Pancreas (tissue), 10 donors: ENCODE data around the gene DNMT3B. TPM values are rescaled to one million over a fixed set of nuclear protein-coding genes. Genes with fewer than 3 reads are reported as not detected.
"Not testable (repeated sequence)": the region's sequence is repeated elsewhere in the genome, so short reads cannot be mapped to it uniquely, and the experiment has no call there.

Experiments
- ATAC-seq, 4 donors: fragments of 200-7000 bp; cut with Tn5 transposase; one replicate each; pipeline versions ENCODE4 v1.8.0 to v1.9.1; 2020; ENCODE audit warnings: mild to moderate bottlenecking in 4 of 4, moderate library complexity in 4 of 4
- DNase-seq, 6 donors: peaks; one replicate each; pipeline ENCODE4 v3.0.0-alpha.2; 2020
- FAIRE-seq: peaks from 2 replicates; lab custom pipeline; 2012; peaks lifted over from hg19 to GRCh38; lab: Jason Lieb, UNC
- H3K27ac ChIP-seq, 4 donors: fragments of 200-600 bp; sonication (generic); 1 replicate in 3 of 4; 2 replicates in 1 of 4; pipeline versions ENCODE4 v1.5.0 to v1.8.0; 2020
- H3K27me3 ChIP-seq, 4 donors: fragments of 200-600 bp; one replicate each; pipeline ENCODE4 v1.8.0; 2021
- H3K36me3 ChIP-seq, 3 donors: fragments of 200-600 bp; sonication (generic) in 1 of 3; one replicate each; pipeline versions ENCODE4 v1.5.0 to v1.8.0; 2020 to 2021
- H3K4me1 ChIP-seq, 3 donors: fragments of 200-600 bp; one replicate each; pipeline ENCODE4 v1.8.0; 2021
- H3K4me3 ChIP-seq, 4 donors: fragments of 200-600 bp; sonication (generic) in 2 of 4; one replicate each; pipeline versions ENCODE4 v1.5.0 to v1.8.0; 2020 to 2021
- H3K9me3 ChIP-seq, 4 donors: fragments of 200-600 bp; one replicate each; pipeline ENCODE4 v1.8.0; 2021
- WGBS, 2 donors: extraction: QIAGEN DNeasy Blood & Tissue Kit; methylation state at CpG; one replicate each; pipeline ENCODE4 v1.1.7; 2013; 5-methylcytosine and 5-hydroxymethylcytosine counted together
- intact Hi-C, 3 donors: fragments of 100-400 bp; cut with DNase I; formaldehyde crosslinking; loops; one replicate each; pipeline versions ENCODE4 v1.11.1 to v1.14.2; 2022
- polyA plus RNA-seq, 2 donors: library from polyadenylated mRNA; stranded (reverse); fragments of 200-250 nt; gene quantifications; one replicate each; pipeline ENCODE4 v1.2.3, GENCODE V29; 2013
- total RNA-seq, 6 donors: library from RNA; stranded (reverse); fragmentation: NEBNext Ultra II Directional in 4 of 6; extraction: Animal tissue kit (Norgen Biotek cat#: 25700) in 4 of 6; gene quantifications; one replicate each; pipeline versions ENCODE4 v1.2.1 to v1.2.4, GENCODE V29; 2021 to 2023
- TF ChIP-seq, protein P1 (sequence below), 4 donors: fragments of 200-600 bp; sonication (generic) in 3 of 4; IDR thresholded peaks; one replicate each; pipeline versions ENCODE4 v1.5.0 to v1.8.0; 2021; ENCODE audit warnings: antibody characterized with exemption in 4 of 4
- donor health status: healthy with polysubstance abuse.
- donor health status: DM: no; HTN: no; CAD: no; lungs with moderate emphysema.
- donor health status: DM: no; HTN: no; CAD: no.
- donor health status: control.
- donor health status: control.
- donor health status: Bipolar disorder and iron deficiency.
- donor health status: DM: yes; HTN: yes; CAD: no.
- donor health status: DM: no; HTN: no; CAD: no.
- donor health status: DM: no; HTN: no; CAD: no.
- donor health status: DM: yes; HTN: yes; CAD: no.

Gene DNMT3B
- total and polyA plus RNA-seq, 8 donors: 2.0 to 5.1 (median 3.3) TPM

DNA sequence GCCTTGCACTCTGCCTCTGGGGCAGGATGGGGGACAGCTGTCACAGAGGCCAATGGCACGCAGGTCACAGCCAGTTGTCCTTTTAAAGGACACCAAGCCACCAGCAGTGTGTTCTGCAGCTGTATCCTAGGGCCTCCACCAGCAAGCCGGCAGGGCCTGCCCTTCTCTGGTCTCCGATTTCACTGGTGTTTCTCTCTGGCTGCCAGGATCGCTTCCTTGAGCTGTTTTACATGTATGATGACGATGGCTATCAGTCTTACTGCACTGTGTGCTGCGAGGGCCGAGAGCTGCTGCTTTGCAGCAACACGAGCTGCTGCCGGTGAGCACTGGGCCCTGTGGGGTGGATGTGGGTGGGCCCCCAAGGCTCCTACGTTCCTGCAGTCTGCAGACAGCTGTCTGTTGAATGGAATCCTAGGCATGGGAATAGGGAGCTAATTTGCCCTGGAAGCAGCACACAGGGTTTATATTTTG lies 34.8 kb downstream of the DNMT3B start:
- no peak overlapping the region for H3K4me3 ChIP-seq

DNA sequence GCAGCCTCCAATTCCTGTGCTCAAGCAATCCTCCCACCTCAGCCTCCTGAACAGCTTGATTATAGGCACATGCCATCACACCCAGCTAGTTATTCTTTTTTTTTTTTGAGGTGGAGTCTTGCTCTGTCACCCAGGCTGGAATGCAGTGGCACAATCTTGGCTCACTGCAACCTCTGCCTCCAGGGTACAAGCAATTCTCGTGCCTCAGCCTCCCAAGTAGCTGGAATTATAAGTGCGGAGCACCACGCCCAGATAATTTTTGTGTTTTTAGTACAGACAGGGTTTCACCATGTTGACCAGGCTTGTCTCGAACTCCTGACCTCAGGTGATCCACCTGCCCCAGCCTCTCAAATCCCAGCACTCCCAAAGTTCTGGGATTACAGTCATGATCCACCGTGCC lies 35.4 kb downstream of the DNMT3B start:
- WGBS, 2 donors: 94 to 99% methylated on average over 5 of the region's 5 CpGs
- not testable (repeated sequence) for FAIRE-seq

More for the DNA sequence above, 34.8 kb downstream of the DNMT3B start:
- DNase-seq (no peak), ATAC-seq (no peak), FAIRE-seq (no peak)
- intact Hi-C loops: no loop called here
- TF ChIP-seq, protein P1, sequence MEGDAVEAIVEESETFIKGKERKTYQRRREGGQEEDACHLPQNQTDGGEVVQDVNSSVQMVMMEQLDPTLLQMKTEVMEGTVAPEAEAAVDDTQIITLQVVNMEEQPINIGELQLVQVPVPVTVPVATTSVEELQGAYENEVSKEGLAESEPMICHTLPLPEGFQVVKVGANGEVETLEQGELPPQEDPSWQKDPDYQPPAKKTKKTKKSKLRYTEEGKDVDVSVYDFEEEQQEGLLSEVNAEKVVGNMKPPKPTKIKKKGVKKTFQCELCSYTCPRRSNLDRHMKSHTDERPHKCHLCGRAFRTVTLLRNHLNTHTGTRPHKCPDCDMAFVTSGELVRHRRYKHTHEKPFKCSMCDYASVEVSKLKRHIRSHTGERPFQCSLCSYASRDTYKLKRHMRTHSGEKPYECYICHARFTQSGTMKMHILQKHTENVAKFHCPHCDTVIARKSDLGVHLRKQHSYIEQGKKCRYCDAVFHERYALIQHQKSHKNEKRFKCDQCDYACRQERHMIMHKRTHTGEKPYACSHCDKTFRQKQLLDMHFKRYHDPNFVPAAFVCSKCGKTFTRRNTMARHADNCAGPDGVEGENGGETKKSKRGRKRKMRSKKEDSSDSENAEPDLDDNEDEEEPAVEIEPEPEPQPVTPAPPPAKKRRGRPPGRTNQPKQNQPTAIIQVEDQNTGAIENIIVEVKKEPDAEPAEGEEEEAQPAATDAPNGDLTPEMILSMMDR (IDR thresholded peaks at IDR 0.05): no peak
- H3K27me3 ChIP-seq: no peaks in the 10 kb centered on the region
- 91 to 94% methylated on average over 10 of the region's 10 CpGs for WGBS, 2 donors
- H3K4me1 ChIP-seq: no peaks in the 10 kb centered on the region
- H3K9me3 ChIP-seq: no peaks in the 10 kb centered on the region
- H3K36me3 ChIP-seq: peaks cover 0 to 35% (median 0%) of the 10 kb centered on the region in 3 donors
- no peak overlapping the region for H3K27ac ChIP-seq

DNA sequence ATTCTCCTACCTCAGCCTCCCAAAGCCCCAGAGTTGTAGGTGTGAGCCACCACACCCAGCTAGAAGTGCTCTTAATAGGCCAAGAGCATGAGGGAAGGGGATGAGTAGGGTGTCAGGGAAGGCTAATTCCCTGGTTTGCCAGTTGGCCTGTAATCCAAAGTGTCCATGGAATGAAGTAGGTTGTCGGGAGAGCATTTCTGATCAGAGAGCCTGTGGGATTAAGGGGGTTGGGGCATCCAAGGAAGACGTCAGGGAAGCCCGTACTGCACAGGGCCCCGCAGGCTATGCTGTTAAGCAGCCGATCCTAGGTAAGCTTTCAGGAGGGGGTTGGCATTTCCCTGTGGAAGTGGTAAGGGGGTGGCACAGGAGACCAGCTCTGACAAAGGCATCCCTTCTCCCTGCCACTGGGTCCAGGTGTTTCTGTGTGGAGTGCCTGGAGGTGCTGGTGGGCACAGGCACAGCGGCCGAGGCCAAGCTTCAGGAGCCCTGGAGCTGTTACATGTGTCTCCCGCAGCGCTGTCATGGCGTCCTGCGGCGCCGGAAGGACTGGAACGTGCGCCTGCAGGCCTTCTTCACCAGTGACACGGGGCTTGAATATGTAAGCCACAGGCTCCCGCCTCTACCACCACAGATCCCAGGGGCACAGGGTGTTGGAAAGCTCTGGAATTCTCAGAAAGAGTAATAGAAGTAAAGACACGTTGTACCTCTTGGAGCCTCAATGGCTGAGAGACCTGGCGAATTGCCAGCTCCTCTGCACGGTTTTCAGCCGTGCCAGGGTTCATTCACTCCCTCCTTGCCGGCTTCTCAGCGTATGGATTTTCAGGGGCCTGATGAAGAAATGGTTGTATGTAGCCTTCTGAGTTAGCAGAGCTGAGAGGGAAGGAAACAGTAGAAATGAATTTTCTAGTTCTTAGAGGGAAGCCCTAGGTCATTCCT lies 36.1 kb downstream of the DNMT3B start:
- H3K4me3 ChIP-seq: no peak overlapping the region
- intact Hi-C loops: no loop called here
- H3K27ac ChIP-seq: no peak overlapping the region
- WGBS, 2 donors: 87 to 90% methylated on average over 23 of the region's 23 CpGs
- peaks cover 0 to 46% (median 0%) of the 10 kb centered on the region in 3 donors for H3K36me3 ChIP-seq
- H3K4me1 ChIP-seq: no peaks in the 10 kb centered on the region
- FAIRE-seq (no peak), DNase-seq (no peak), ATAC-seq (no peak)
- TF ChIP-seq, protein P1 (IDR thresholded peaks at IDR 0.05): no peak
- H3K27me3 ChIP-seq: no peaks in the 10 kb centered on the region
- no peaks in the 10 kb centered on the region for H3K9me3 ChIP-seq

More for the DNA sequence above, 35.4 kb downstream of the DNMT3B start:
- DNase-seq, ATAC-seq, H3K4me3 ChIP-seq, H3K9me3 ChIP-seq, H3K27ac ChIP-seq, H3K27me3 ChIP-seq, intact Hi-C loops, H3K4me1 ChIP-seq: not testable (repeated sequence)
- H3K36me3 ChIP-seq: peaks cover 0 to 39% (median 0%) of the 10 kb centered on the region in 3 donors

DNA sequence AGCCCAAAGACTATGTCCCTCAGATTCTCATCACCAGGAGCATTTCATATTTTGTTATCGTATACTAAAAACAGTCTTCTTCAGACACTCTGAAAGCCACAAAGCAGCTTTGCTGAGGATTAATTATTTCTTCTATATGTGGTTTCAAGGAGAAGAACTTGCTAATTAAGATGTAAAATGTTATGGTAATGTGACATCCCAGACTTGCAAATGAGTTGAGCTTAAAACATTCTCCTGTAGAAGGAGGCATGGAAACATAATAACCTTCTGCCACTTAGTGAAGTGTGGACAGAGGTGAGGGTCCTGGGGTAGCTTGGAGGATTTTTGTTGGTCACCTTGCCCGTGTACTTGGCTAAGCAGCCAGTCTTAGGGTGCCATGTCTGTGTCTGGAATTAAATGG lies 40.9 kb downstream of the DNMT3B start:
- H3K27ac ChIP-seq: no peak overlapping the region
- TF ChIP-seq, protein P1 (IDR thresholded peaks at IDR 0.05): no peak
- H3K9me3 ChIP-seq: no peaks in the 10 kb centered on the region
- ATAC-seq: no peak
- intact Hi-C loops: no loop called here
- no peaks in the 10 kb centered on the region for H3K27me3 ChIP-seq
- H3K4me3 ChIP-seq: no peak overlapping the region
- DNase-seq: no peak
- H3K4me1 ChIP-seq: no peaks in the 10 kb centered on the region
- 93 to 95% methylated on average over 2 of the region's 2 CpGs for WGBS, 2 donors
- no peak for FAIRE-seq
- H3K36me3 ChIP-seq: peaks cover 0 to 39% (median 0%) of the 10 kb centered on the region in 3 donors

DNA sequence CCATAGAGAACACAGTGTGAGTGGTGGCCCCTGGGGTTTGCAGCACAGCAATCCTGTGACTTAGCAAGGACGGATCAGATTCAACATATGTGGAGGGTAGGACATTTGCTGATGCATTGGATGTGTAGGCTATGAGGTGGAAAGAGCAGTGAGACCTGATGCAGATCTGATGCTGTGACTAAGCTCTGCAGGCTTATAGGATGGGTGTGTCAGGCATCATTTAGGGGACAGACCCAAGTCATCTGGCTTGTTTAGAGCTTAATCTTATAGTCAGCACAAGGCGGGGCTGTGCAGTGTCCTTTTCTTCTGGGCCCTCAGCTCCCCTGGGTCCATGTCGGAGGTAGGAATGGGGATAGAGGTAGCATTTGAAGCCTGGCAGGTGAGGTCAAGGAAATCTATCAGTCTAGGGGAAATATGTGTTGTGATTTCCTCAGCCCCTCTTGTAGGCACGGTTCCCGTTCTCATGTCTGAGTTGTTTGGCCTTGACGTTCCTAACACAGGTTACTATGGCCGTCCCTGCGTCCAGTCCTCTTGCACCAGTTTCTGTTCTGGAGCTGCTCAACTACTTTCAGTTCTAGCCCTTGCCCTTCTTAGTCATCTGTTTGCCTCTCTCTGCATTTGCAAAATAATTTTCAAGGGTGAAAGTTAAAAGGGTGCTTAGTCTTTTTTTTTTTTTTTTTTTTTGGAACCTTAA lies 42.0 kb downstream of the DNMT3B start:
- intact Hi-C loops: no loop called here
- FAIRE-seq: no peak

More for the DNA sequence above, 42.0 kb downstream of the DNMT3B start:
- DNase-seq: no peak
- Histone ChIP-seq H3K27ac (no peak overlapping the region), H3K27me3 (no peaks in the 10 kb centered on the region), H3K4me3 (no peak overlapping the region), H3K9me3 (no peaks in the 10 kb centered on the region), H3K4me1 (no peaks in the 10 kb centered on the region), H3K36me3 (peaks cover 0 to 36% (median 0%) of the 10 kb centered on the region in 3 donors)
- TF ChIP-seq, protein P1 (IDR thresholded peaks at IDR 0.05): no peak
- peak in 2 of 4 donors; percentile 26 to 49 for ATAC-seq
- WGBS, 2 donors: 85% methylated on average over 8 of the region's 8 CpGs
